Activated CD8-positive, alpha-beta memory T cell treated with anti-CD3 and anti-CD28 coated beads, Interleukin-2, amount 50 U/mL, for 1 hour (primary cell): Measurements from ENCODE around the gene KLC4.

ENCODE experiments used
- DNase-seq: peaks from one replicate; pipeline ENCODE4 v3.0.0-alpha.2; 2020; ENCODE audit errors: extremely low read depth

The KLC4 gene

DNA sequence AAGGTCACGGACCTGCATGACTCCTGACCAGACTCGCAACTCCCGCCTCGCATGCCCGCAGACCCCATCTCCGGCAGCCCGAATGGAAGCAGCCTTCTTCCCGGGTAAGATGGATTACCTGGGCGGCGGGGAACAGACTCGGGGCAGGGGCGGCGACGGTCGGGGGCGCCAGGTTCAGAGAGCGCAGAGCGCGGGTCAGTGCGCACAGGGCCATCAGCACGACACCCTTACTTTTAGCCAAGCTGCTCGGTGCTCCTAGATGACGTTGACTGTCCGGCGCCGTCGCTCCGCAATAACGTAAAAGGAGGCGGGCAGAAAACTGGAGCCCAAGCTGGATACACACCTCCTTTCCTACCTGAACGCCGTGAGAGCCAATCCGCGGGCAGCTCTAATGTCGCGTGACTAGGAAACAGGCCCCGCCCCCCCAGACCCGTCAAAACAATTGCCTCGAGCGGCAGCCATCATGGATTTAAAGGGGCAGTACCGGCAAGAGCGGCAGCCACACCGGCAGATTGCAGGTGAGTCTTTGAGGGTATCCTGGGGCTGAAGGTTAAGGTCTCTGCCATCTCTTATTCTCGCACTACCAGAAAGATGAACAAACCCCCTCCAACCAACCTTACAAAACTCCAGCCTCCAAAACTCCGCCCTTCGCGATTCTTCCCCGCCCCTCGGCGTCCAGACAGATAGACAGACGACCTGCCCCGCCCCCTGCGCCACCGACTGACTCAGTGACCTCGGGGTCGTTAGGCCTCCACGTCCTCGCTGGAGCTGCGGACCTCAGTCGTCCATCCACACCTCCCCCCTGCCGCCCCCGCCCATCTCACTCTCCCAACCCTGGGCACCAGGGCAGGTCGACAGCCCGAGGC lies at the start of gene KLC4, which contains the start of gene MRPL2:
TSS of gene KLC4 (plus strand) at position 464 of the 866 bp plus-strand sequence. CDS start 1,705 bp downstream, outside the sequence.
TSS of gene MRPL2 (minus strand) at position 267 of the 866 bp plus-strand sequence. CDS start at position 214, 53 bp downstream.
- peak; percentile 95 for DNase-seq

DNA sequence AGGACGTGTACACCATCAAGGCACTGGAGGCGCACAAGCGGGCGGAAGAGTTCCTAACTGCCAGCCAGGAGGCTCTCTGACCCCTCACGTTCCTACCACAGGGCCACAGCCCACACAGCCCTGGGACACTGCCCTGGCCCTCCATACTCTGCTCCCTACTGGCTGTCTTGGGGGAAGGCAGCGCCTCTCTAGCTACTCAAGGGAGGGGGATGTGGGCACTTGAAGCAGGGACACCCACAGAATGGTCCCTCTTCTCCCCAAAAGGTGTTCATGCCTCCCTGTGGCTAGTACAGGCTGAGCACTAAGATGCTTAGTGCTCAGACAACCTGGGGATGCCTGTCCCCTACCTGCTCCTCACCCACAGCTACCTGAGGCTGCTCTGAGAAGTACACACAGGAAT lies 48.2 kb upstream of the KLC4 start:
- no peak for DNase-seq

GRCh38 chr6:43012364-43012763 lies 47.1 kb upstream of the KLC4 start:
- DNase-seq, result no peak

DNA sequence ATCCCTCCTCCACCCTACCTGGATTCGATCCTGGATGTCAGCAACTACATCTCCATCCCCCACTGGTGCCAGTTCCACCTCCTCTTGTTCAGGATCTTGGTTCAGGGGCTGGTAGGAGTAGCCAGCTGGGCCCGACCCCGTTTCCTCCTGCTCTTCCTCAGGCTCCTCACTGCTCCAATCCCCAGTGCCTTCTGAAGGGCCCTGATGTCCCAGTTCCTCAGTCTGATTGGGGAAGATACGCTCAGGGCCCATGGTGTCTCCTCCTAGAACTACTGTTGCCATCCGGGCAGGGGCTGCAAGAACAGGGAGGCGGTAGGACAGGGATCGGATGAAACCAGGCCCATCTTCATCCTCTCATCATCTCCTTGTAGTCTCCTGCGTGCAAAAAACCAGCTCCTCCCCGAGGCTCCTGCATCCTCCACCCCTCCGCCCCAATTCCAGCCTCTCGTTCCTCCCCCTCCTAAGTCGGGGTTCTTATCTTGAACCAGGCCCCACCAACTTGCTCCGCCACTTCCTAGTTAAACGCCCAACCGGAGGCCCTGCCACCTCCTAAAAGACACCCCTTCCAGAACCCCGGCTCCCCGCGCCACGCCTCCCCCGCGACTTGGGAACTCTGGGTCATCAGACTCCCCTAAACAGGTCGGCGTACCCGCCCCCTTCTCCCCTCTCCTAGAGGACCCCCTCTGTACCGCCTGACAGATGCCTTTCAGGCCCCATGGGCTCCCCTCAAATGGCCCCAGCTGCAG lies 46.2 kb upstream of the KLC4 start:
- no peak for DNase-seq

GRCh38 chr6:43013843-43014433 lies 45.5 kb upstream of the KLC4 start, which contains the start of the genes KLHDC3 and MEA1:
Gene KLHDC3, plus strand, starts transcription at chr6:43014249. Its CDS starts 2,944 bp downstream, at chr6:43017193.
Gene MEA1, minus strand, starts transcription at chr6:43013946. Its CDS starts 133 bp downstream, at chr6:43013813.
- peak; percentile 97 for DNase-seq

DNA sequence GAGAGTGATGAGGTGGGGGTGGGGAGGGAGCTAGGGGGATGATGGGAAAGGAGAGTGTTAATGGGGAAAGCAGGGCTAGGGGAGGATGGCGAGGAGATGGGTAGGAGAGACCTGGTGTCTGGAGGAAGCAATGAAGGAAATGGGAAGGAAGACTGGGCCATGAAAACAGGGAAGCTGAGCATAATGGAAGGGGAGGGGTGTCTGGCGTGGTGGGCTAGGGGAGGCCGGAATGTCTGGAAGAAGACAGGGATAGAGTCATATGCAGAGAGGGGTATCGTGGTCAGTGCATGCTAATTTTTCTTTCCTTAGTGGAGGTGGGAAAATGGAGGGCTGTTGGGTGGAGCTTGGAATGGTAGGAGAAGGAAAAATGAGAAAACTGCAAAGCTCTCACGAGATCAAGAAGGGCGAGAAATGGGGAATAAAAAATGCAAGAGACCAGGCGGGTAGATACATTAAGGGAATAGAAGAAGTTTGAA lies 45.0 kb upstream of the KLC4 start:
- DNase-seq, result no peak

DNA sequence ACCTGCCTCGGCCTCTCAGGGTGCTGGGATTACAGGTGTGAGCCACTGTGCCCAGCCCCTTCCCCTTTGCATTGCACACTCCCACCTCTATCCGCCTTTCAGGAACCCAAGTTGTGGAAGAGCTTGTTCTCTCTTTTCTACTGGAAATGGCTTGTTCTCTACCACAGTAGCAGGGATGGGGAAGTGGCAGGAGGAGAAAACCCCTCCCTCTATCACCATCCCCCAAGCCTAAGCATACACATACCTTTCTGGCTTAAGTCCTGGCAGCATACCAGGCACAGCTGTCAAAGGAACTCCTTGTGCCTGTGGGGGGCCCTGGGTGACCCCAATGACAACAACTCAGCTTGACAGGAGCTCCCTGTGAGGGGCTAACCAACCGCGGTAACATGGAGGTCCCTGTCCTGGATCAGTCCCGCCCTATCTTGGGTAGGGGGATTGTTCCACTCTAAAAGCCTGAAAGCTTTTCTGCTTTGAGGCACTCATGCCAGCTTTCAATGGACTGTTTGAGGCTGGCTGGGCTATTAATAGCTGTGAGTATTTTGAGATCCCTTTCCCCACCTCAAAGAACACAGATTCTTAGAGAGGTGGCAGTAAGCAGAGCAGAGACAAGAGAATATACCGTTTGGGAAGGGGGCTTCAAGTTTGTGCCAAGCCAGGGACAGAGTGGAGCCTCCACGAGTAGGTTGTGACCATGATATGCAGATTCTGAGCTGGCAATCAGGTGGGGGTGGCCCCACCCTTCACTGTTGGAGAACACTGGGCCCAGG lies 43.1 kb upstream of the KLC4 start:
- no peak for DNase-seq

DNA sequence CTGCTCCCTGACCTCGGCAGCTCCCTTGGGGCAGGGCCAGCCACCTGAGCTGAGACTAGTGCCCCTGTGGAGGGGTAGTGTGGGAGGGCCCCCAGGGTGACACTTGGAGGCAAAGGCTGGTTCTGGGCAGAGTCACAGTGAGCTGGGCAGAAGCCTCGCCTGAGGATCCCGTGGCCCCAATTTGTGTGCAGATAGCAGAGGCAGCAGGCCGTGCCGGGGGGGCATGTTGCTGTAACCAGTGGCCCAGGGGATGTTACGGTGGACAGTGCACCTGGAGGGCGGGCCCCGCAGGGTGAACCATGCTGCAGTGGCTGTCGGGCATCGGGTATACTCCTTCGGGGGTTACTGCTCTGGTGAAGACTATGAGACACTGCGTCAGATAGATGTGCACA lies 42.5 kb upstream of the KLC4 start:
- DNase-seq, result no peak

GRCh38 chr6:43019152-43019551 lies 40.3 kb upstream of the KLC4 start:
- DNase-seq, result no peak

DNA sequence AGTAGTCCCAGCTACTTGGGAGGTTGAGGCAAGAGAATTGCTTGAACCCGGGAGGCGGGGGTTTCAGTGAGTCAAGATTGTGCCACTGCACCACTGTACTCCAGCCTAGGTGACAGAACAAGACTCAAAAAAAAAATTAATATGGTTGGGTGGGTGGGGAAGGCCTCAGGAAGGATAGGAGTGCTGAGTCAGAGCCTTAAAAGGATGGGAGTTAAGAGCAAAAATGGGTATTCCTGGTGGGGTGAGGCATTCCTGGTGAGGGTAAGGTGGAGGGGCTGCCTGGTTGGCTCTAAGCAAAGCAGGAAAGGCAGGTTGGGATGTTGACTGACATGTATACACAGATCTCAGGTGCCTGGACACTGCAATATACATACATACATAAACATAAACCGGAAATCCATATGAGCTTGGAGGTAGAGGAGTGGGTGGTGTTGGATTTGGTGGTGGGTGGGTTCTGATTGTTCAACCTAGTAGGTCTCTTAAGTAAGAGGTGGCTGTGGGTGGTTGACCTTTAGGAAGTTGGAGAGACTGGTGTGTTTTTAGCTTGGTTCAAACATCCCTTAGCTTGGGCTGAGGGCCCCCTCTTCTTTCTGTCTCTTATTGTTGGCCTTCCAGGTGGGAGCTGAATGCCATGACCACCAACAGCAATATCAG lies 39.3 kb upstream of the KLC4 start:
- DNase-seq, result no peak

DNA sequence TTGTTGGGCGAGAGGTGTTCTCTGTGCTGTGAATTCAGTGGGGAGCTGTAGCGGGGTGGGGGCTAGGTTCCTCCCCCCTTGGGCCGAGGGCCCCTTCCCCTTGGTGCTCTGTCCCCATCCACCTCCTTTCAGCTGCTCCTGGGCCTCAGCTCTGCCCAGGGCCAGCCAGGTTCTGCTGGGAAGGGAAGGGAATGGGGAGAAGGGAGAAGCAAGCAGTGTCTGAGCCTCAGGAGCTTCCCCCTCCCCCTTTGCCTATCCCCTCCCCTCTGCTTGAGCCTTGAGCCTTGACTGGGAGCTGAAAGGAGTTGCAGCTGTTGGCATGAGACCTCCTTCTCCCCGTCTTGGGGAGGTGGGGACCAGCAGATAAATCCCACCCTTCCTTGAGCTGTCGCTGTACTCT lies 38.6 kb upstream of the KLC4 start:
- DNase-seq, result no peak

DNA sequence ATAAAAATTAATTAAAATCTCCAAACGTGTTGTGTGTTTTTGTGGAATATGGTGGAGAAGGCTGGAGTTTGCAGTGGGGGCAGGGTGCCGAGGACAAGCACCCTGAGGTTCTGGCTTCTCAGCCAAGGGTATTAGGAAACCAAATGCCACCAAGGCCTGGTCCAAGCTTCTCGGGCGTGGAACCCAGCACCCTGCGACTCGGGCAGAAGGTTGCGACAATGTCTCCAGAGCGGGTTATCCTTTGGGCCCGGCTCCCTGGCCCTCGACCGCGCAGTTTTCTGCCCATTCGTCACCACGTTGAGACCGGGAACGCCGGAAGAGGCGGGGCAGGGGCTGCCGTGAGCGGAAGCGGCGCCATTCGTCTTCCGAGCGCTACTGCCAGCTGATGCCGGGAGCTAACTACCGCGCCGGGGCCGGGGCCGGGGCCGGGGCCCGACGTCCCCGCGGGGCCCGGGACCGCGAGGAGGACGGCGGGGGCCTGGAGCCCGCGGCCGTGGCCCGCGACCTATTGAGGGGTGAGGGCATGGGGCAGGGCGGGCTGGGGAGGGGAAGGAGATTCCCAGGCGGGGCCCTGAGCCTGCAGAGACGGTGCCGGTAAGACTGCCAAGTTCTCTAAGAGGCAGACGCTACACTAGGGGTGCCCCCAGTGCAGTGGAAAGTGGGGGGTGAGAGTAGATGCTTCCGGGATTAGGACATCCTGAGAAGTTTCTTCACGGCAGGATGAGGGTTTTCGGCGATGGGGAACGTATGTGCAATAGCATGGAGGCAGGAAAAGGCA lies 38.0 kb upstream of the KLC4 start, which contains the start of gene RRP36:
TSS of gene RRP36 (plus strand) at position 354 of the 778 bp plus-strand sequence. CDS start at position 386, 32 bp downstream.
- DNase-seq, result no peak

- no peak for DNase-seq
These were observed 35.0 kb upstream of the KLC4 start for GRCh38 chr6:43024436-43024835.

DNA sequence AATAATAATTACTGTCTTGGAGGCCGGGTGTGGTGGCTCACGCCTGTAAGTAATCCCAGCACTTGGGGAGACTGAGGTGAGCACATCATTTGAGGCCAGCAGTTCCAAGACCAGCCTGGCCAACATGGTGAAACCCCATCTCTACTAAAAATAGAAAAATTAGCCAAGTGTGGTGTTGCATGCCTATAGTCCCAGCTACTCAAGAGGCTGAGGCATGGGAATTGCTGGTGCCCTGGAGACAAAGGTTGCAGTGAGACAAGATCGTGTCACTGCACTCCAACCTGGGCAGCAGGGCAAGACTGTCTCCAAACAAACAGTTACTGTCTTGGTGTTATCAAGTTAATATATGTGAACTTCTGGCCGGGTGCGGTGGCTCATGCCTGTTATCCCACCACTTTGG lies 33.1 kb upstream of the KLC4 start:
- DNase-seq, result no peak

- DNase-seq, result no peak
These were observed 30.3 kb upstream of the KLC4 start for GRCh38 chr6:43029120-43029519.

- DNase-seq, result no peak
These were observed 27.1 kb upstream of the KLC4 start for GRCh38 chr6:43032326-43032725.

GRCh38 chr6:43033496-43034189 lies 25.8 kb upstream of the KLC4 start:
- no peak for DNase-seq

- DNase-seq, result no peak
These were observed 25.3 kb upstream of the KLC4 start for GRCh38 chr6:43034190-43034525.

DNA sequence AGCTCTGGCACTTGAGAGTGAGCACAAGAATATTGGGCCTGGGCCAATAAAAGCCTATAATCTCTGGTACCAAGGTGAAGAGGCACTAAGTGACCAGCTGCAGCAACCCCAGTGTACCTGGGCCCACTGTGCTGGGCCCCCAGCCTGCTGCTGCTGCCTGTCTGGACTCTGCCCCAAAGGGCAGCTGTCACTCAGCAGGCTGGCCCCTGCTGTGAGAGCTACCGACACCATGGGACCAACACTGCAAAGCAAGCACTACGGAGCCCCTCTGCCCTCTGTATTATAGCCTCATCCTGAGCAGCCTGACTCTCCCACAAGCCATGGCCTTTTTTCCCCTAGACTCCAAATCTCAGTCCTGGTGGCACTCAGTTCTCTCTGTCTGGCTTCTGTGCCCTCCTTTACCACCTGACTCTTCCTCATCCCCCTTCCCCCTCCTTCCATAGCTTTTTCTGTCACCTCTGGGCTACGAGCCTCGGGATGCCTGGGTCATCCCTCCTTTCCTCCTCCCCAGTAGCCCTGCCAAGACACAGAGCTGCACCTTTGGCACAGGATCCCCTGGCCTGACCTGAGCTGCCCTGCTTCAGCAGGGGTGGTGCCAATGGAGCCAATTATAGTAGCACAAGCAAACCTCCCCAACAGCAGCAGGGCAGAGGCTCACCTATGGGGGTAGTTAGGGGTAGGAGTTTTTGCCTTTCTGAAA lies 23.8 kb upstream of the KLC4 start:
- DNase-seq, result no peak
